Lung (tissue), 12 donors: Measurements from ENCODE around the gene CACNB1. TPM values are rescaled to one million over a fixed set of nuclear protein-coding genes. Genes with fewer than 3 reads are reported as not detected.
A peak's percentile ranks its signal among the peaks of the same experiment; 100 is the strongest.

Experiments
- ATAC-seq: fragments of 200-7000 bp; cut with Tn5 transposase; one replicate; pipeline ENCODE4 v1.9.1; 2020; ENCODE audit warnings: moderate number of reproducible peaks; ENCODE audit not compliant: insufficient read depth, low FRiP score
- DNase-seq, 3 donors: peaks; one replicate each; pipeline ENCODE4 v3.0.0-alpha.2; 2013 to 2017
- H3K27ac ChIP-seq, 2 donors: one replicate each; pipeline ENCODE4 v1.5.1; 2013; ENCODE audit warnings: mild to moderate bottlenecking in 2 of 2, moderate library complexity in 2 of 2, control low read depth in 1 of 2, inconsistent platforms in 1 of 2, low read depth in 1 of 2, low read length in 1 of 2
- H3K27me3 ChIP-seq, 3 donors: one replicate each; pipeline ENCODE4 v1.5.1; 2013; ENCODE audit warnings: low read length in 2 of 3; ENCODE audit not compliant: control insufficient read depth in 3 of 3, insufficient read depth in 3 of 3
- H3K36me3 ChIP-seq, 4 donors: one replicate each; pipeline ENCODE4 v1.5.1; 2013; ENCODE audit warnings: low read length in 4 of 4, mild to moderate bottlenecking in 1 of 4, moderate library complexity in 1 of 4; ENCODE audit not compliant: control insufficient read depth in 4 of 4, insufficient read depth in 4 of 4
- H3K4me1 ChIP-seq, 5 donors: one replicate each; pipeline ENCODE4 v1.5.1; 2013; ENCODE audit warnings: low read length in 5 of 5, mild to moderate bottlenecking in 2 of 5, moderate library complexity in 1 of 5; ENCODE audit not compliant: control insufficient read depth in 5 of 5, insufficient read depth in 5 of 5
- H3K4me3 ChIP-seq: one replicate; pipeline ENCODE4 v1.5.1; 2013; ENCODE audit warnings: mild to moderate bottlenecking, control low read depth, moderate library complexity
- H3K9ac ChIP-seq, 2 donors: one replicate each; pipeline ENCODE4 v1.5.1; 2013; ENCODE audit warnings: low read length in 2 of 2, control low read depth in 1 of 2; ENCODE audit not compliant: insufficient read depth in 1 of 2
- H3K9me3 ChIP-seq, 4 donors: one replicate each; pipeline ENCODE4 v1.5.1; 2013; ENCODE audit warnings: low read length in 3 of 4, mild to moderate bottlenecking in 1 of 4, moderate library complexity in 1 of 4; ENCODE audit not compliant: control insufficient read depth in 4 of 4, insufficient read depth in 3 of 4
- CTCF ChIP-seq: IDR thresholded peaks from 2 replicates; pipeline ENCODE4 v1.5.1; 2012; ENCODE audit warnings: mild to moderate bottlenecking; ENCODE audit errors: control extremely low read depth, extremely low read depth
- WGBS, 2 donors: extraction: QIAGEN DNeasy Blood & Tissue Kit; methylation state at CpG; one replicate each; pipeline ENCODE4 v1.1.7; 2013; 5-methylcytosine and 5-hydroxymethylcytosine counted together
- polyA plus RNA-seq, 2 donors: library from polyadenylated mRNA; stranded (reverse); fragments of 200-250 nt; gene quantifications; one replicate each; pipeline ENCODE4 v1.2.1, GENCODE V29; 2013
- total RNA-seq, 2 donors: library from RNA; depleted of rRNA in 1 of 2; stranded (reverse); fragments of >200 nt in 1 of 2; gene quantifications; one replicate each; pipeline ENCODE4 v1.2.1, GENCODE V29; 2014 to 2021
- donor health status: control.
- donor health status: control.
- donor health status: Bipolar disorder and iron deficiency.
- donor health status: healthy.
- donor health status: DM: yes; HTN: yes; CAD: no.

Gene CACNB1
- total and polyA plus RNA-seq, 4 donors = 6.8 to 49.6 (median 21.7) TPM

- WGBS, 2 donors = 94 to 99% methylated on average over 3 of the region's 3 CpGs
- no peak overlapping the region for H3K4me3 ChIP-seq
Measured at GRCh38 chr17:39146273-39146672, 51.2 kb downstream of the CACNB1 start.

GRCh38 chr17:39145143-39145542, 52.3 kb downstream of the CACNB1 start:
- no peak for ATAC-seq
- Histone ChIP-seq H3K9ac (no peak overlapping the region), H3K27ac (no peak overlapping the region), H3K4me3 (no peak overlapping the region), H3K4me1 (peaks cover 0 to 7% (median 3%) of the 10 kb centered on the region in 5 donors), H3K36me3 (no peaks in the 10 kb centered on the region), H3K9me3 (no peaks in the 10 kb centered on the region), H3K27me3 (peaks cover 0 to 12% (median 0%) of the 10 kb centered on the region in 3 donors)
- no peak for DNase-seq
- TF ChIP-seq CTCF = no peak
- 84 to 94% methylated on average over 3 of the region's 3 CpGs for WGBS, 2 donors

More at GRCh38 chr17:39146273-39146672, 51.2 kb downstream of the CACNB1 start:
- no peak for ATAC-seq
- Histone ChIP-seq H3K36me3 (no peaks in the 10 kb centered on the region), H3K27me3 (peaks cover 0 to 22% (median 5%) of the 10 kb centered on the region in 3 donors), H3K4me1 (peaks cover 0 to 10% (median 3%) of the 10 kb centered on the region in 5 donors), H3K9me3 (no peaks in the 10 kb centered on the region), H3K9ac (no peak overlapping the region), H3K27ac (no peak overlapping the region)
- DNase-seq = no peak
- no peak for TF ChIP-seq CTCF

GRCh38 chr17:39144416-39144840, 53.0 kb downstream of the CACNB1 start:
- H3K9ac ChIP-seq = no peak overlapping the region
- peak overlapping the region; percentile 17 to 26 for H3K27ac ChIP-seq
- WGBS, 2 donors = 33 to 43% methylated on average over 9 of the region's 9 CpGs
- H3K4me3 ChIP-seq = no peak overlapping the region
- no peaks in the 10 kb centered on the region for H3K36me3 ChIP-seq
- H3K4me1 ChIP-seq = peaks cover 0 to 7% (median 3%) of the 10 kb centered on the region in 5 donors
- no peak for TF ChIP-seq CTCF
- ATAC-seq (peak; percentile 75), DNase-seq (peak; percentile 59 to 75 (median 70))
- H3K9me3 ChIP-seq = no peaks in the 10 kb centered on the region
- peaks cover 0 to 7% (median 0%) of the 10 kb centered on the region in 3 donors for H3K27me3 ChIP-seq

GRCh38 chr17:39143552-39144093, 53.8 kb downstream of the CACNB1 start:
- no peak overlapping the region for H3K4me3 ChIP-seq
- DNase-seq (peak; percentile 48 to 54 (median 49)), ATAC-seq (no peak)
- WGBS, 2 donors = 93 to 94% methylated on average over 7 of the region's 7 CpGs
- H3K36me3 ChIP-seq = no peaks in the 10 kb centered on the region
- H3K27ac ChIP-seq = peak overlapping the region in 1 of 2 donors; percentile 26
- H3K9me3 ChIP-seq = no peaks in the 10 kb centered on the region
- no peak overlapping the region for H3K9ac ChIP-seq
- H3K27me3 ChIP-seq = peaks cover 0 to 4% (median 0%) of the 10 kb centered on the region in 3 donors
- H3K4me1 ChIP-seq = peaks cover 0 to 7% (median 3%) of the 10 kb centered on the region in 5 donors
- no peak for TF ChIP-seq CTCF
